Measurements from ENCODE around the gene DLG1.
"Not testable (repeated sequence)": the region's sequence is repeated elsewhere in the genome, so short reads cannot be mapped to it uniquely, and the experiment has no call there.

DLG1 gene

GRCh38 chr3:197076415-197076814 is 222.0 kb downstream of the DLG1 start:
- DNase-seq: no peak

DNA sequence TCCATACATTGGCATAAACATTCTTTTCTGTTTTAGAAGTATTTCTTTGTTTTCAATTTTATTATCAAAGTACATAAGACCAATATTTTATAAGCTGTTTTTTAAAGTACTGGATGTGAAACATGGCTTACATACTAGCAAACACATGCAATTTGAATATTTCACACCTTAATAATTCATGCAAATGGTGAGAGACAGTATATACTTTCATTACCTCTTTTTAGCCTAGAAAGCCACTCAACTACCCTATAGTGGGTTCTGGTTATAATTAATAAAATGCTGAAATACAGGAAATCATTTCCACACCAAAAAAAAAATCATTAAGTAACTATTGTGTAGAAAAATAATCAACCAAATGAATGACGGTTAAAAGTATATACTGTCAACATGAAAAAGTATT is 230.3 kb downstream of the DLG1 start:
- no peak for DNase-seq

GRCh38 chr3:197064771-197065170 is 233.6 kb downstream of the DLG1 start:
- DNase-seq: no peak

GRCh38 chr3:197062446-197062845 is 236.0 kb downstream of the DLG1 start:
- no peak for DNase-seq

- not testable (repeated sequence) for DNase-seq
Measured at GRCh38 chr3:197051637-197052036, 246.8 kb downstream of the DLG1 start.

GRCh38 chr3:197050511-197050910 is 247.9 kb downstream of the DLG1 start:
- DNase-seq: no peak

DNA sequence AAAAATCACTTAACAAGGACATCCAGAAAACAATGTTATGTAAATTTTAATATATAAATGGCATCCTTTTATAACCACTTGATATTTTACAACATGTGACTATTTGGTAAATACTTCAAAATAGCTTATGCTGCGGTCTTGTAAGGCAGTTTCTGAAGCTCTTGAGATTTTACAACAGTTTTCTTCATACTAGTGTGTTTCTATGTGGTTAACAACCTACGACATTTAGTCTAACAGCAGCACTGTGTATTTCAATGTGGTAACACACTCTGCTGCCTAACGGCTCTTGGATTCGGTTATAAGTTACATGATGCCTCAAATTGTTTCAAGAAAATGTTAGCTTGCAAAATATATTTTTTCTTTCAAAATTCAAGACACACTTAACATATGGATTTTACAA is 255.9 kb downstream of the DLG1 start:
- DNase-seq: no peak

DNA sequence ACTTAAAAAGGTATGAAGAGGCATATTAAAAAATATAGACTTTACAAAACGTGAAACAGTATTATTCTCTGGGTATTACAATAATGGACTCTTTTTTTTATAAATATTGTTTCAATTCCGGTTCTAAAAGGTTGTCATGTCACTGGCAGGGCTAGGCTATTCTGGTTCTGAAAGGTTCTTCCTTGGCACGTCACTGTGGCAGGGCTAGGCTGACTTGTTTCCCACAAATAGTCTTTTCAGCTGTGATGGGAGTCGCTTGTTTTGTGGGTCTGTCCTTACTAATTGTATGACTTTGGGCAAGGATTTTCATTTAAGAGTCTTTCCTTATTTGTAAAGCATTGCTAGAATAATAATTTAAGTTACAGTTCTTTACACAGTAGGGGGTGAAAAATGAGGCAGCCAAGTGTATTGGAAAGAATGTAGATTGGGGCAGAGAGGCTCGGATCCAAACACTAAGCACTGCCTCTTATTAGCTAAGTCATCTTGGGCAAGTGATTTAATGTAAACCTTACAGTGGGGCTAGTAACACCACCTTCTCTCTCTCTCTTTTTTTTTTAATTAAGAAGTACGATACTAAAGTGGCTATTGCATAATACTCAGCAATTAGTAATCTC is 256.4 kb downstream of the DLG1 start:
- no peak for DNase-seq

DNA sequence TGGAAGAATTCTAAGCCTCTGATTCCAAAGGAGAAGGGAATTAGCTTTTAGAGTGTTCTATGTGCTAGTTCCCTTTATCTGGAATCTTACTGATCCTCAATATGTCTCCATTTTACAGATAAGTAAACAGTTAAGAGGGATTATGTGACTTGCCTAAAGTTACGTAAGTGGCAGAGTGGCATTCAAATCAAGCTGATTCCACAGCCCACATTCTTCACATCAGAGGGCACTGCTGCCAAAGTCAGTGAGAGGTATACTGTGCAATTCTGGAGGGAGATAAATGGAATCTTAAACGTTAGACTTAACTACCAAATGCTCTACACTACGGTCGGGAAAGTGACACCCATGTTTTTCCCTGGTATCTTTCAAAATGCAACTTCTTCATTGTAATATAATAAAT is 257.8 kb downstream of the DLG1 start:
- no peak for DNase-seq

DNA sequence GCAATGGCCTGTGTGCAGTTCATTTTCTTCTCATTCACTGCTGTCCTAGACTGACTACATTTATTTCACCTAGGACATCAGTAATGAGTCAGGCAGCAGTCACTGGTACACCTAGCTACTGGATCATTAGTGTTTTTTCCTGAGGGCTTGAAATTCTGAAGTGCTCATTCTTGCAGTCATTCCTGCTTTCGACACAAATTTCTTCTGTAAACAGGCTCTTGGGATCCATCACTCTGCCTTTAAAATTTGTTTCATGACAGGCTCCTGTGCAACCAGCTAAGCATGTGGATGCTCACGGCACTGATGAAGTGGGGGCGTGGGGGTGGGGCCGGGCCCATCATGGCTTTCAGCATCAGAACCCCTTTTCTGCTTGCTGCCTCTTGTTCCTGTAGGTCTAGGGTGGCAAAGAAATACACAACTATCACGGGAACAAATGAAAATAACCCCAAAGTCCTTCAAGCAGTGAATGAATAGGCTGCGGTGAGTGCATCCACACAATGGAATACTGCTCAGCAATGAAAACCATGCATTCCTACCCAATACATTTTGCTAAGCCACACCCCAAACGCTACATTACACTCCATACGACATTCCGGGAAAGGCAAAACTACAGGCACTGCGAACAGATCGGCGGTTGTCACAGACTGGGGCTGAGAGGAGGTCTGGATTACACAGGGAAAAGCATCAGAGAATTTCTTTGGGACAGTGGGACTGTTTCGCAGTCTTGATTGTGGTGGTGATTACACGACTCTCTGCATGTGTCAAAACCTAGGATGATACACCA is 259.5 kb downstream of the DLG1 start:
- DNase-seq: no peak

DNA sequence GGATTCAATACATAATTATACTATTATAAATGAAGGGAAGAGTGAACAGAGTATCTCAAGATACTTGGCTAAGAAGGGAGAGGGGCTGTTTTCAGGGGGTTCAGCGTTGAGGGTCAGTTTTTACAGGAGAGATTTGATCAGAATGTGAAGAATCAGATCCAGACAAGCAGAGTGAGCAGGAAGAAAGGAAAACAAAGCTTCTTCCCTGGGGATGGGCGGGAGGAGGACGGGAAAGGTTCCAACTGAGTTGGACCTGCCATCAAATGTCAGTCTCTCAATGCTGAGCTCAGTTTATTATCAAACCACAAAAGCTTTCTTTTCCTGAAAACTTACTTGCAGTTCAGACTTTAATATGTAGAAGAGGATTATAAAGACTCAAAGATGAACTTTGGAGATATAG is 262.8 kb downstream of the DLG1 start:
- no peak for DNase-seq

GRCh38 chr3:197034778-197035177 is 263.6 kb downstream of the DLG1 start:
- DNase-seq: not testable (repeated sequence)

DNA sequence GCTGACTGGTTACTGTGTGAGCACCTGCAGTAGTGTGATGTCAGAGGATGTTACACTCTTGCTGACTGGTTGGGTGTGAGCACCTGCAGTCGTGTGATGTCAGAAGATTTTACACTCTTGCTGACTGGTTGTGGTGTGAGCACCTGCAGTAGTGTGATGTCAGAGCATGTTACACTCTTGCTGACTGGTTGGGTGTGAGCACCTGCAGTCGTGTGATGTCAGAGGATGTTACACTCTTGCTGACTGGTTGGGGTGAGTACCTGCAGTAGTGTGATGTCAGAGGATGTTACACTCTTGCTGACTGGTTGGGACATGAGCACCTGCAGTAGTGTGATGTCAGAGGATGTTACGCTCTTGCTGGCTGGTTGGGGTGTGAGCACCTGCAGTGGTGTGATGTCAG is 264.6 kb downstream of the DLG1 start:
- not testable (repeated sequence) for DNase-seq

DNA sequence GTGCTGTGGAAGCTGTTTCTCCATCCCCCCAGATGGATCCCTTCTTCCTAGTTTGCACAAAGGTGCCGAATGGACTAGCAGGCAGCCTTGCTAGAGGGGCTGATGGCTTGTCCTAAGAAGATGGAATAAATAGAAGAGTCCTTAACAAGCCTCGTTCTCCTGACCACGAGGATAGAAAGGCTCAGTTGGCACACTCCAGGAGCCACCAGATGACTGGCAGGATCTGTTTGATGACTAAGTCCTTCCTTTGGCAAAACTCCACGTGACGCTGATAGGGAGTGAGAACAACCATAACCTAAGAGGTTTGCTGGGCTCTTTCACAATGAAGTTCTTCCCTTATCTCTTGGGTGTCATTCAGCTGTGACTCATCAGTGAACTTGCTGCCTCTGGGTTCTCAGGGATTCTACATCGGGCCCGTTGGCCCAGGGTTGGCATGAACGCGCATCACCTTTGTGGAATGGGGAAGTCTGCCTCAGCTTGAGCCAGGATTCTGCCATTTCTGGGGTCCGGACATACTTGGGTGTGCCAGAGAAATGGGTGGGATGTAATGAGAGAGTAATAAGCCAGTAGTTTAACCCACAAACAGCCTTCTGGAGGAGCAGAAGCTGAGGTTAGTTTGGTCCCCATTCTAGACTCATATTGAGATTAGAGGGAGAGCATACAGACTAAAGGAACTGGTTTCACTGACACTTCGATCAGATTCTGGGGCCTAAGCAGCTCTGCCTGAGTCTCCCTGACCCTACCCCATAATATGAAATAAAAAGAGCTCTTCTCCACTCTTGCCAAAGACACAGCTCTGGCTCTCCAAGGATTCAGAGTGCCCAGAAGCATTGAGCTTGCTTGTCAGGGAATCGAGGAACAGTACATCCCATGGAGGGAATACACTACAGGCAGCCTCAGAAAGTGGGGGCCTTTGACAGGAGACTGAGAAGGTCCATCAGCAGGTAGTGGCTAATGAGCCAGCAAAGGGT is 266.8 kb downstream of the DLG1 start:
- DNase-seq: no peak

GRCh38 chr3:197030379-197031314 is 267.8 kb downstream of the DLG1 start:
- no peak for DNase-seq

DNA sequence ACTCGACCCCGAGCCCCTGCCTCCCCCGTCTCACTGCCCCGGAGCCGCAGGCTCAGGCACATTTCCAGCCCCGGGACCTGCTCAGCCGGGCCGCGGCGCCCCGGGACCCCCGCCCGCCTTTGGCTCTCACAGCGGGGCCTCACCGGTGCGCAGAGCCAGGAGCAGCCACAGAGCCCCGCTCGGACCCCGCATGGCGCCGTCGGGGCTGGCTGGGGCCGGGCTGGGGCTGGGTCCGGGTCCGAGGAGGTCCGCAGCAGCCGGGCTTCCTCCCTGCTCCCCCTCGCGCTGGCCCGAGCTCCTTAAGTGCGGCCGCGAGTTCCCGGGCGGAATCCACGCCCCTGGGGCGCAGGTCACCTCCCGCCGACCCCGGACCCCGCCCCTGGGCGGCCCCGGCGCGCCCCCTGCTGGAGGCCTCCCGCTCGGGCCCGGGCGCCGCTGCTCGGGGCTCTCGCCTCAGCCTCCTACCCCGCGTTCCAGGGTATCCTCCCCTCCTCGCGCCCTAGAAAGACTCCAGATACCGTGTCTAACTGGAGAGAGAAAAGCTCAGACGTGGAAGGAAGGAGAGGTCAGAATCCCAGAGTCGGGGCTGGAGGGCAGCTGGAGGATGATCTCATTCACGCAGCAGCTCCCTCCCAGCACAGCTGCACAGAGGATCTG is 268.8 kb downstream of the DLG1 start, which contains the start of gene MELTF:
TSS of gene MELTF (minus strand) at position 307 of the 657 bp plus-strand sequence. CDS start at position 192, 115 bp downstream.
- DNase-seq: peak; percentile 86

- no peak for DNase-seq
Measured at GRCh38 chr3:197028728-197029510, 269.5 kb downstream of the DLG1 start.

GRCh38 chr3:197027896-197028727 is 270.3 kb downstream of the DLG1 start:
- no peak for DNase-seq

DNA sequence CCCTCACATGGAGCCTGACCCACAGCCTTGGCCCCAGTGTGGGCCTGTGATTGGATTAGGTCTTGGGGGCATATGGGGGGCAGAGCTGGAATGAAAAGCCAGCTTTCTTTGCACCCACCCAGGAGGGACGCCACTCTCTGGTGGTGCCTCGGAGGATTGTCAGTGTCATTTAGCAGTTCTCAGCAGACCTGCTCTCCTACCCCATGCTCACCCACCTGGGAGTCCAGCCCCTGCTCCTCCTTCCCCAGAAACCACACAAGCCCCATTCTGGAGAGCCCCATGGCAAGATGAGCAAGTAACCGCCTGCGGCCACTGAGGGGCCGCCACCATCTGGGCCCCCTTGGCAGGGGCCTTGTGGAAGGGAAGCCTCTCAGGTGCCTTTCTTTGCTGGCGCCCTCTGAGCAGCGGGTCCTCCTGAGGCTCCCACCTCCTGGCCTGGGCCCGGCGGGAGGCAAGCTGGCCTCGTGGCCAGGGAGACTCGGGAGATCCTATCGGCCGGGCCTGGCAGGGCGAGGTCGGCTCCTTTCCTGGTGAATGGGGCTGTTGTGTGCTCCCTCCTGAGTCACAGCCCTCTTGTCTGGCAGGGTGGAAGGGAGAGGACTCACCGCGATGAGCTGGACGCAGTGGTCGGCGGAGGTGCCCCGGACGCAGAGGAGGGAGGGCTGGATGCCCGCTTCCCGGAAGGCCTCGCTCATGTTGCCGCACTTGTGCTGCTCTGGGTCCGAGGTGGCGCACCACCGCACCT is 271.1 kb downstream of the DLG1 start:
- DNase-seq: no peak

Measured in right forelimb (tissue), 1 donor.